Measurements from ENCODE around the gene RGS14.

RGS14 gene

DNA sequence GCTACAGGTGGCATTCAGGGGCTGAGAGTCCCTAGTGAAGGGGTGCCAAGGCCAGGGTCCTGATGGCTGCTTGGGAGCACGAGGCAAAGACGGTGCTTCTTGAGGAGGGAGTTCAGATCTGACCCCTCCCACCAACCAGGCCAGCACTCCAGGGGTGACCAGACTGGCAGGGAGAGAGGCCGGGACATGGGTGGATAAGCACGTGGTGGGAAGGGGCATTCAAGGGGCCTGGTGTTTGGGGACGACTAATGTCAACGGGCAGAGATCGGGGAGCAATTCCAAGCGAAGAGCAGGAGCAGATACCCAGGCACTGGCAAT is 4.5 kb downstream of the RGS14 start:
- DNase-seq (ENCODE audit: low read depth) = no peak
- H3K4me3 ChIP-seq (ENCODE audit: low read depth, low read length) = peak overlapping the region; percentile 45; the same call in 1 of the 2 replicates
- TF ChIP-seq, protein P1, sequence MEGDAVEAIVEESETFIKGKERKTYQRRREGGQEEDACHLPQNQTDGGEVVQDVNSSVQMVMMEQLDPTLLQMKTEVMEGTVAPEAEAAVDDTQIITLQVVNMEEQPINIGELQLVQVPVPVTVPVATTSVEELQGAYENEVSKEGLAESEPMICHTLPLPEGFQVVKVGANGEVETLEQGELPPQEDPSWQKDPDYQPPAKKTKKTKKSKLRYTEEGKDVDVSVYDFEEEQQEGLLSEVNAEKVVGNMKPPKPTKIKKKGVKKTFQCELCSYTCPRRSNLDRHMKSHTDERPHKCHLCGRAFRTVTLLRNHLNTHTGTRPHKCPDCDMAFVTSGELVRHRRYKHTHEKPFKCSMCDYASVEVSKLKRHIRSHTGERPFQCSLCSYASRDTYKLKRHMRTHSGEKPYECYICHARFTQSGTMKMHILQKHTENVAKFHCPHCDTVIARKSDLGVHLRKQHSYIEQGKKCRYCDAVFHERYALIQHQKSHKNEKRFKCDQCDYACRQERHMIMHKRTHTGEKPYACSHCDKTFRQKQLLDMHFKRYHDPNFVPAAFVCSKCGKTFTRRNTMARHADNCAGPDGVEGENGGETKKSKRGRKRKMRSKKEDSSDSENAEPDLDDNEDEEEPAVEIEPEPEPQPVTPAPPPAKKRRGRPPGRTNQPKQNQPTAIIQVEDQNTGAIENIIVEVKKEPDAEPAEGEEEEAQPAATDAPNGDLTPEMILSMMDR (IDR thresholded peaks at IDR 0.05; ENCODE audit: low read depth, low read length, missing control alignments) = no peak

DNA sequence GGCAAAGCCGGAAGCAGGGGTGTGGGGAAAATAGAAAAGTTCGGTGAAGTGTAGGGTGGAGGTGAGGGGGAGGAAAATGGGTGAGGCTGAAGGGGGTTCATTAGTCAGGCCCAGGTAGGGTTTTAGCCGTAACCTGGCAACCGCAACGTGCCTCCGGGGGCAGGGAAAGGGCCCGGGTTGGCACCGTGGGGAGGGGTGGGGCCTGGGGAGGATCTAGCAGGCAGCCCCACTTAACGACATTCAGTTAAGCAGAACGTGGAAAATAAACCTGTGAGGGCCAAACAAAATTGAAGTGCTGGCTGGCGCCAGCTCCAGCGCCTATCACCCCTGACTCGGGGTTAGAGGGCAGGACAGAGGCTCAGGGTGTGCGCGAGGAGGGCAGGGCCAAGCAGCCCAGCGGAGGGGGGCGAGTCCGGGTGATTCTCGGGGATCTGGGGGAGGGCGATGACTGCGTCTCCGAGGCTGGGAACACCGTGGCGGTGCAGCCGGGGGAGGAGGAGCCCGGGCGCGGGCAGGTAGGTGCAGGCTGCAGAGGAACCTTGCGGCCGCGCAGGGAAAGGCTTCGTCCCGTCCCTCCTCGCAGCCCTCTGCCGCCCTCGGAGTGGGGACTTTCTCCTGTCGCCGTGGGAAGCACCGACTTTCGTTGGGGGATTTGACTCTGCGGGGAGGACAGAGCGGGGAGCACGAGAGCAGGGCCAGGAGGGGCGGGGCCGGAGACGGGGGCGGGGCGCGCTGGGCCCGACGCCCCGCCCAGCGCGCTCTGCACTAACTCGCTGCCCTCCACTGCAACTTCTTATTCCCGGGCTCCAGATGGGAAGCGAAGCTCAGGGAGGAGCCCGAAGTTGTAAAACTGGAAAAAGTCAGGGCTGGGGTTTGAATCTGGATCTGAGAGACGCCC is 5.1 kb downstream of the RGS14 start:
- DNase-seq (ENCODE audit: low read depth) = no peak

DNA sequence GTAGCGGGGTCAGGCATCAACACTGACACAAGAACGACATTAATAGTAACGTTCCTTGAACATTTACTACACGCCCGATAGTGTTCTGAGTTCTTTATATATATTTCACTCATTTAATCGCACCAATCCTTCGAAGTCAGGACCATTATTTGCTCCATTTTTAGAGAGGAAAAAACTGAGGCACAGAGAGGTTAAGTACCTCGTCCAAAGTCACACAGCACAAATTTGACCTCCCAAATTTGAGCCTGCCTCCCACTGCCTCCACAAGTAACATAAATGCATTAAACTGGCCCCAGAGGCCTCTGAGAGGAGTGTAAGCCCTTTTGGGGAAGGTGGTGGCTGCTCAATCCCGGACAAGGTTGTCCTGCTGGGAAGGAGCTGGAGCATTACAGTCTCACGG is 5.8 kb downstream of the RGS14 start:
- peak overlapping the region; percentile 45; the same call in 1 of the 2 replicates for H3K4me3 ChIP-seq (ENCODE audit: low read depth, low read length)
- no peak for DNase-seq (ENCODE audit: low read depth)
- TF ChIP-seq, protein P1 (IDR thresholded peaks at IDR 0.05; ENCODE audit: low read depth, low read length, missing control alignments) = no peak

More for the DNA sequence above, 5.1 kb downstream of the RGS14 start:
- TF ChIP-seq, protein P1 (IDR thresholded peaks at IDR 0.05; ENCODE audit: low read depth, low read length, missing control alignments) = no peak
- H3K4me3 ChIP-seq (ENCODE audit: low read depth, low read length) = peak overlapping the region; percentile 45

DNA sequence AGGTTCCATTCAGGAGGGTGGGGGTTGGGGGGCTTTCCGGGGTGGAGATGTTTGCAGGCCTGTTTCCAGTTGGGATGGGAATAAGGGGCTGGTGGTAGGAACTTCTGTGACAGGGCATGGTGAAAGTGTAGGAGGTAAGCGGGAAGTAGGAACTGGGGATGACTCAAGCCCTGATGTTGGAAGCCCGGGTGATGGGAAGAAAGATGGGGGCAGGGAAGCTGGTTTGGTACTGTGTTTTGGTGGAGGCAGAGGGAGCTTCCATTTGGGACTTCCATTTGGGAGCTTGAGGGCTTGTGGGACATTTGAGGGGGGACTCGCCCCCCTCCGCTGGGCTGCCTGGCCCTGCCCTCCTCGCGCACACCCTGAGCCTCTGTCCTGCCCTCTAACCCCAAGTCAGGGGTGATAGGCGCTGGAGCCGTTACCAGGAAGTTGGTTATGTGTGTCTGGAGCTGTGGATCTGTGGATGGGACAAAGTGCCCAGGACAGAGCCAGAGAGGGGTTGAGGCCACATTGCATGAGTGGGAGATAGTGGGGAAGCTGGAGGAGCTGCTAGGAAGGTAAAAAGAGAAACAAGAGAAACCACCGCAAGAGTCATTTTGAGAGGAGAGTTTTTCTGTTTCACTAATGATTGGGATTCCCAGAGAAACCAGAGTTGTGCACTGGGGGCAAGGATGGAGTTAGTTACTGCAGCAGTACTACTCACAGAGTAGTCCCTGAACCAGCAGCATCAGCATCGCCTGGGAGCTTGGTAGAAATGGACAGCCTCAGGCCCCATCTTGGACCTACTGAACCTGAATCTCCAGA is 6.6 kb downstream of the RGS14 start:
- TF ChIP-seq, protein P1 (IDR thresholded peaks at IDR 0.05; ENCODE audit: low read depth, low read length, missing control alignments) = no peak
- peak; percentile 59 for DNase-seq (ENCODE audit: low read depth)
- no peak overlapping the region for H3K4me3 ChIP-seq (ENCODE audit: low read depth, low read length)

DNA sequence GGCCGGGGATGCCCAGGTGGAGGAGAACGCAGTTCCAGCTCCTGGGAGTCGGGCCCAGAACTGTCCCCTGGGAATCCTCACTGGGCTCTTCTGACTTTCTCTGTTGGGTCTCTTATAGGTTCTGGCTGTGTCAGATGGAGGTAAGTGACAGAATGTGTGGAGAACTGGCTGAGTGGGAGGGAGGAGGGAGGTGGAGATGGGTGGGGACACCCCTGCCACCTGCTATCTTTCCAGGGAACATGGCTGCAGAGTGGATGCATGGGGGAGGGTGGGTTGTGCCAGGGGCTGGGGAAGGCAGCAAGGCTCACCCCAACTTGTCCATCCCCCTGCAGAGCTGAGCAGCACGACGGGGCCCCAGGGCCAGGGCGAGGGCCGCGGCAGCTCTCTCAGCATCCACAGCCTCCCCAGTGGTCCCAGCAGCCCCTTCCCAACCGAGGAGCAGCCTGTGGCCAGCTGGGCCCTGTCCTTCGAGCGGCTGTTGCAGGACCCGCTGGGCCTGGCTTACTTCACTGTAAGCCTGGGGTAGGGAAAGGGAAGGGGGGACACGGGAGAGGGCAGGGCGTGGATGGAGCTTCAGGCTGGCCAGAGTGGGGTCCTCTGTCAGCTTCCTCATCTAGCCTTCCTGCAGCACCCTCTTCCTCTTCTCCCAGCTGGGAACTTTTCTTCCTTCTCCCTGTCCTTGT is 8.3 kb downstream of the RGS14 start:
- TF ChIP-seq, protein P1 (IDR thresholded peaks at IDR 0.05; ENCODE audit: low read depth, low read length, missing control alignments) = no peak
- DNase-seq (ENCODE audit: low read depth) = no peak
- H3K4me3 ChIP-seq (ENCODE audit: low read depth, low read length) = no peak overlapping the region

DNA sequence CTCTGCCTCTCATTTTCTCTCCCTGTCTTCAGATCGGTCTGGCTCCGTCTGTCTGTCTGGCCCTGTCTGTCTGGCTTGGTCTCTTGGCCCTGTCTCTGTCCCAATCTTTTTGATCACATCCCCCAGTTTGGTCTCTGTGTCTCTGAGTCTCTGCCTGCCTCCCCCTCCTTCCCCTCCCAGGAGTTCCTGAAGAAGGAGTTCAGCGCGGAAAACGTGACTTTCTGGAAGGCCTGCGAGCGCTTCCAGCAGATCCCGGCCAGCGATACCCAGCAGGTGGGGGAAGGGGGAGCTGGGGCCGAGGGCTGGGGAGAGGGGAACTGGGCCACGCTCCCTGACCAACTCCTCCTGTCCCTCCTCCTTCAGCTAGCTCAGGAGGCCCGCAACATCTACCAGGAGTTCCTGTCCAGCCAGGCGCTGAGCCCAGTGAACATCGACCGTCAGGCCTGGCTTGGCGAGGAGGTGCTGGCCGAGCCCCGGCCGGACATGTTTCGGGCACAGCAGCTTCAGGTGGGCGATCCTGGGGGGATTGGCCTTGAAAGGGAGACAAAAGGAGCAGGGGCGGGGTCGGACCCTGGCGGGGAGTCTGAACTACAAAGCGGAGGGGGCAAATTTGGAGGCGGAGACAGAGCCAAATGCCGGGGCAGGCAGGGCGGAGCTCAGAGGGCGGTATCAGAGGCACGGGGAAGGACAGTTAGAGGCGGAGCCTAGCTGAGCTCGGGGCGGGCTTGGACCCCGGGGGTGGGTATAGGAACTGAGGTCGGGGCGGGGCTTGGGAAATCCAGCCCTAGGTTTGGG is 9.0 kb downstream of the RGS14 start:
- TF ChIP-seq, protein P1 (IDR thresholded peaks at IDR 0.05; ENCODE audit: low read depth, low read length, missing control alignments) = no peak
- no peak overlapping the region for H3K4me3 ChIP-seq (ENCODE audit: low read depth, low read length)
- DNase-seq (ENCODE audit: low read depth) = no peak

Measured in GM12864 (cell line).